HUDEP-2 (cell line): ENCODE results near the gene MEGF8.

Source experiments
- DNase-seq, 76 experiments: peaks; one replicate each; lab custom pipeline; 2025; ENCODE audit not compliant: unreplicated experiment in 76 of 76; lab: John Stamatoyannopoulos, UW

MEGF8 gene

GRCh38 chr19:42352301-42353259 is 27.1 kb downstream of the MEGF8 start:
- peak in 11 of 76 experiments; percentile 15 to 58 (median 24) for DNase-seq

GRCh38 chr19:42353341-42354015 is 28.0 kb downstream of the MEGF8 start:
- DNase-seq: no peak

GRCh38 chr19:42355896-42356295 is 30.5 kb downstream of the MEGF8 start:
- DNase-seq: no peak

- DNase-seq: no peak
Observed at GRCh38 chr19:42356686-42357085, 31.3 kb downstream of the MEGF8 start.

GRCh38 chr19:42357290-42357689 is 31.9 kb downstream of the MEGF8 start:
- no peak for DNase-seq

GRCh38 chr19:42360787-42361544 is 35.5 kb downstream of the MEGF8 start:
- DNase-seq: no peak

- DNase-seq: no peak
Observed at GRCh38 chr19:42361545-42361910, 36.1 kb downstream of the MEGF8 start.

- DNase-seq: no peak
Observed at GRCh38 chr19:42362342-42362741, 36.9 kb downstream of the MEGF8 start.

GRCh38 chr19:42362891-42363440 is 37.5 kb downstream of the MEGF8 start:
- no peak for DNase-seq

- no peak for DNase-seq
Observed at GRCh38 chr19:42363614-42364346, 38.3 kb downstream of the MEGF8 start.

- no peak for DNase-seq
Observed at GRCh38 chr19:42366673-42367072, 41.2 kb downstream of the MEGF8 start.

GRCh38 chr19:42367929-42368328 is 42.5 kb downstream of the MEGF8 start:
- no peak for DNase-seq

- DNase-seq: no peak
Observed at GRCh38 chr19:42368360-42368759, 42.9 kb downstream of the MEGF8 start.

GRCh38 chr19:42368765-42369164 is 43.3 kb downstream of the MEGF8 start:
- DNase-seq: no peak

GRCh38 chr19:42369433-42370067 is 44.1 kb downstream of the MEGF8 start:
- no peak for DNase-seq

GRCh38 chr19:42370068-42370520 is 44.7 kb downstream of the MEGF8 start:
- no peak for DNase-seq

- DNase-seq: no peak
Observed at GRCh38 chr19:42370626-42371175, 45.3 kb downstream of the MEGF8 start.

GRCh38 chr19:42374826-42375376 is 49.5 kb downstream of the MEGF8 start:
- DNase-seq: no peak
